Esophagus muscularis mucosa (tissue), 4 donors: ENCODE results near the gene NDC1. TPM values are rescaled to one million over a fixed set of nuclear protein-coding genes. Genes with fewer than 3 reads are reported as not detected.

ENCODE experiments used
- DNase-seq: peaks from one replicate; pipeline ENCODE4 v3.0.0-alpha.2; 2017; ENCODE audit errors: extremely low spot score
- H3K27ac ChIP-seq, 4 donors: fragments of 200-600 bp; sonication (generic); replicated peaks in 1 of 4; 1 replicate in 3 of 4; 2 replicates in 1 of 4; pipeline ENCODE4 v1.5.1; 2016 to 2019; ENCODE audit warnings: mild to moderate bottlenecking in 1 of 4
- H3K27me3 ChIP-seq, 4 donors: fragments of 200-600 bp; sonication (generic); one replicate each; pipeline versions ENCODE4 v1.5.1 to v1.6.0; 2016 to 2019
- H3K36me3 ChIP-seq, 4 donors: fragments of 200-600 bp; sonication (generic); one replicate each; pipeline ENCODE4 v1.5.1; 2016 to 2019
- H3K4me1 ChIP-seq, 4 donors: fragments of 200-600 bp; sonication (generic); one replicate each; pipeline ENCODE4 v1.5.1; 2016 to 2019
- H3K4me3 ChIP-seq, 4 donors: fragments of 200-600 bp; sonication (generic); 1 replicate in 2 of 4; 2 replicates in 2 of 4; pipeline ENCODE4 v1.5.1; 2016 to 2019; ENCODE audit warnings: mild to moderate bottlenecking in 4 of 4, moderate library complexity in 1 of 4
- H3K9me3 ChIP-seq, 4 donors: fragments of 200-600 bp; sonication (generic); 1 replicate in 3 of 4; 2 replicates in 1 of 4; pipeline ENCODE4 v1.5.1; 2016 to 2019
- EP300 ChIP-seq: sonication (generic); formaldehyde crosslinking; IDR thresholded peaks from one replicate; pipeline ENCODE4 v1.6.1; 2017; ENCODE audit warnings: antibody characterized with exemption
- POLR2A ChIP-seq: fragments of 450-650 bp; IDR thresholded peaks from one replicate; pipeline ENCODE4 v1.6.1; 2017; ENCODE audit warnings: antibody characterized with exemption, moderate library complexity, mild to moderate bottlenecking, low read depth
- POLR2AphosphoS5 ChIP-seq, 2 donors: sonication (generic); formaldehyde crosslinking; IDR thresholded peaks; one replicate each; pipeline ENCODE4 v1.6.1; 2017; ENCODE audit warnings: antibody characterized with exemption in 2 of 2
- WGBS: methylation state at CpG from one replicate; pipeline ENCODE4 v1.1.5; 2018; 5-methylcytosine and 5-hydroxymethylcytosine counted together
- intact Hi-C: fragments of 100-400 bp; cut with DNase I; formaldehyde crosslinking; loops from one replicate; pipeline ENCODE4 v1.15.1; 2023
- total RNA-seq, 4 donors: library from RNA; depleted of rRNA; stranded (reverse); fragments of >200 nt; gene quantifications; one replicate each; pipeline versions ENCODE4 v1.1.0 to v1.2.1, GENCODE V29; 2016
- TF ChIP-seq, protein P1 (sequence below), 3 experiments: fragments of 200-600 bp in 2 of 3; fragments of 450-650 bp in 1 of 3; sonication (generic) in 2 of 3; IDR thresholded peaks; one replicate each; pipeline ENCODE4 v1.5.1; 2017 to 2019; ENCODE audit warnings: antibody characterized with exemption in 3 of 3, mild to moderate bottlenecking in 2 of 3, moderate library complexity in 1 of 3

The NDC1 gene
- total RNA-seq, 4 donors from 2014 or later, result 5.6 to 8.3 (median 8.1) TPM

DNA sequence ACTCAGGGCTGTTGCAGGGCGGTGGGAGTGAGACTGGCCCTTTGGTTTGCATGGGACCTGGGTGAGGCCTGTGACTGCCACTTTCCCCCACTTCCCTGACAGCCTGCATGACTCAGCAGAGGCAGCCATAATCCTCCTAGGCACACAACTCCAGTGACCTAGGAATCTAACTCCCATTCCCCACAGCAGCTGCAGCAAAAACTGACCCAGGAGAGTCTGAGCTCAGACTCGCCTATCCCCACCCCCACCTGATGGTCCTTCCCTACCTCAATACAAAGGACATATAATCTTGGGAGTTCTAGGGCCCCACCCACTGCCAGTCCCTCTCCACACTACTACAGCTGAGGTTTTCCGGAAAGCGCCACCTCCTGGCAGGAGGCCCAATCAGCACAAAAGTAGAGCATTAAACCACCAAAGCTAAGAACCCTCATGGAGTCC, 26.7 kb downstream of the NDC1 start:
- Histone ChIP-seq H3K27me3 (no peaks in the 10 kb centered on the region), H3K4me3 (no peak overlapping the region), H3K9me3 (no peaks in the 10 kb centered on the region), H3K36me3 (peaks cover 0 to 27% (median 18%) of the 10 kb centered on the region in 4 donors), H3K4me1 (no peaks in the 10 kb centered on the region), H3K27ac (no peak overlapping the region)
- intact Hi-C loops, result no loop called here
- WGBS, result 83% methylated on average over 3 of the region's 4 CpGs
- DNase-seq, result no peak
- TF ChIP-seq POLR2AphosphoS5 (IDR thresholded peaks at IDR 0.05) (no peak), EP300 (no peak), POLR2A (no peak)
- TF ChIP-seq, protein P1, sequence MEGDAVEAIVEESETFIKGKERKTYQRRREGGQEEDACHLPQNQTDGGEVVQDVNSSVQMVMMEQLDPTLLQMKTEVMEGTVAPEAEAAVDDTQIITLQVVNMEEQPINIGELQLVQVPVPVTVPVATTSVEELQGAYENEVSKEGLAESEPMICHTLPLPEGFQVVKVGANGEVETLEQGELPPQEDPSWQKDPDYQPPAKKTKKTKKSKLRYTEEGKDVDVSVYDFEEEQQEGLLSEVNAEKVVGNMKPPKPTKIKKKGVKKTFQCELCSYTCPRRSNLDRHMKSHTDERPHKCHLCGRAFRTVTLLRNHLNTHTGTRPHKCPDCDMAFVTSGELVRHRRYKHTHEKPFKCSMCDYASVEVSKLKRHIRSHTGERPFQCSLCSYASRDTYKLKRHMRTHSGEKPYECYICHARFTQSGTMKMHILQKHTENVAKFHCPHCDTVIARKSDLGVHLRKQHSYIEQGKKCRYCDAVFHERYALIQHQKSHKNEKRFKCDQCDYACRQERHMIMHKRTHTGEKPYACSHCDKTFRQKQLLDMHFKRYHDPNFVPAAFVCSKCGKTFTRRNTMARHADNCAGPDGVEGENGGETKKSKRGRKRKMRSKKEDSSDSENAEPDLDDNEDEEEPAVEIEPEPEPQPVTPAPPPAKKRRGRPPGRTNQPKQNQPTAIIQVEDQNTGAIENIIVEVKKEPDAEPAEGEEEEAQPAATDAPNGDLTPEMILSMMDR (IDR thresholded peaks at IDR 0.05), result no peak

DNA sequence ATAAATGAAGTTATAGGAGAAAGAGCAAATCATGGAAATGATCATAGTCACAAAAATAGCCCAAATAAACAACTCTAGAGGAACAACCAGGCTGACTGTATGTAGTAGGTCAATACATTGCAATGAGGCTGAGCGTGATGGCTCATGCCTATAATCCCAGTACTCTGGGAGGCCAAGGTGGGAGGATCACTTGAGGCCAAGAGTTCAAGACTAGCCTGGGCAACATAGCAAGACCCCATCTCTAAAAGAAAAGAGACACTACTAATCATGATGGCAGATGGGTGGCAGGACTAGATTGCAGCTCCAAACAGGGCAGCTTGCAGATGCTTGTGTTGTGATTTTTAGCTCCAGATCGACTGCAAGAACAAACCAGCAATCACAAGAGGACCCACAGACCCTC, 27.6 kb downstream of the NDC1 start:
- H3K36me3 ChIP-seq, result peaks cover 0 to 36% (median 21%) of the 10 kb centered on the region in 4 donors
- no peak overlapping the region for H3K4me3 ChIP-seq
- H3K4me1 ChIP-seq, result no peaks in the 10 kb centered on the region
- TF ChIP-seq EP300 (no peak), POLR2A (no peak), POLR2AphosphoS5 (IDR thresholded peaks at IDR 0.05) (no peak)
- TF ChIP-seq, protein P1 (IDR thresholded peaks at IDR 0.05), result no peak
- intact Hi-C loops, result no loop called here
- no peak overlapping the region for H3K27ac ChIP-seq
- H3K27me3 ChIP-seq, result no peaks in the 10 kb centered on the region
- H3K9me3 ChIP-seq, result no peaks in the 10 kb centered on the region
- DNase-seq, result no peak
- WGBS, result 94% methylated on average over 2 of the region's 2 CpGs

DNA sequence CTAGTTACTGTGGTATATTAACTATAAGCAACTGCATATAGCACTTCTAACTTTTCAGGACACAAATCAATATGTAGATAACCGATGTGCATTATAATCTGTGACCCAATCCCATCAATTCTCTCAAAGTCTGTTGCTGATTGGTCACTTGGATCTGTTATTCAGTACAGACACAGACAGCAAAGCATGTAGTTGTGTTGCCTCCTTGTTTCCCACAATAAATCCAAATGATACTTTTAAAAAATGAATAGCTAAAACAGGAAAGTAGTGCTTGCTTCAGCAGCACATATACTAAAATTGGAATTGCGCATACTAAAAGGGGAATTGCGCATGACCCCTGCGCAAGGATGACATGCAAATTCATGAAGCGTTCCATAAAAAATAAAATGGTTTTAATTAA, 28.1 kb downstream of the NDC1 start:
- over 99% methylated on average over 5 of the region's 5 CpGs for WGBS
- peaks cover 0 to 40% (median 23%) of the 10 kb centered on the region in 4 donors for H3K36me3 ChIP-seq
- H3K4me1 ChIP-seq, result no peaks in the 10 kb centered on the region
- DNase-seq, result no peak
- H3K27ac ChIP-seq, result no peak overlapping the region
- TF ChIP-seq, protein P1 (IDR thresholded peaks at IDR 0.05), result no peak
- TF ChIP-seq EP300 (no peak), POLR2AphosphoS5 (IDR thresholded peaks at IDR 0.05) (no peak), POLR2A (no peak)
- intact Hi-C loops, result no loop called here
- H3K9me3 ChIP-seq, result no peaks in the 10 kb centered on the region
- H3K27me3 ChIP-seq, result no peaks in the 10 kb centered on the region
- H3K4me3 ChIP-seq, result no peak overlapping the region

DNA sequence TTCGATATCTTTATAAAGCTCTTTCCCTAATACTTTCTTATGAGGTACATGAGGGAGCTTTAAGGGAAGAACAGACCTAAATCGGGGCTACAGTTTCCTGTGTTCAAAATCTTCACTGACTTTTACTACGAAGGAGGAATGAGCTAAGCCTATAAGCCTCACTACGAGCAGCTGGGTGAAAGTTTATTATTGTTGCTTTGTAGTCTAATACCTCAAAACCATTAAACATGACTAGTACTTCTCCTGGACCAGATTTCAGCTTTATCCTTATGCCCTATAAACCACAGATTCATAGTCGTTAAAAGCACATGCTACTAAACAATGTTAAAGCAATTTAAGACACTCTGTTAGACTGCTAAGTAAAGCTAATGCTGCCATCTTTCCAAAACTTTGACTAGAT, 30.2 kb downstream of the NDC1 start:
- peaks cover 4 to 44% (median 29%) of the 10 kb centered on the region in 4 donors for H3K36me3 ChIP-seq
- WGBS, result 77% methylated on average over 5 of the region's 5 CpGs

More for the DNA sequence above, 30.2 kb downstream of the NDC1 start:
- Histone ChIP-seq H3K9me3 (no peaks in the 10 kb centered on the region), H3K4me3 (no peak overlapping the region), H3K4me1 (no peaks in the 10 kb centered on the region), H3K27ac (no peak overlapping the region), H3K27me3 (no peaks in the 10 kb centered on the region)
- intact Hi-C loops, result no loop called here
- TF ChIP-seq POLR2AphosphoS5 (IDR thresholded peaks at IDR 0.05) (no peak), POLR2A (no peak), EP300 (no peak)
- TF ChIP-seq, protein P1 (IDR thresholded peaks at IDR 0.05), result no peak
- DNase-seq, result no peak
